GM19468 (cell line): ENCODE results near the gene WDR6.

ENCODE experiments used
- ATAC-seq: cut with Tn5 transposase; IDR thresholded peaks from one replicate; pipeline ENCODE4 v1.9.1; 2021; ENCODE audit warnings: mild to moderate bottlenecking, moderate library complexity, moderate number of reproducible peaks; ENCODE audit not compliant: unreplicated experiment; ENCODE audit errors: extremely low read depth

WDR6 gene

DNA sequence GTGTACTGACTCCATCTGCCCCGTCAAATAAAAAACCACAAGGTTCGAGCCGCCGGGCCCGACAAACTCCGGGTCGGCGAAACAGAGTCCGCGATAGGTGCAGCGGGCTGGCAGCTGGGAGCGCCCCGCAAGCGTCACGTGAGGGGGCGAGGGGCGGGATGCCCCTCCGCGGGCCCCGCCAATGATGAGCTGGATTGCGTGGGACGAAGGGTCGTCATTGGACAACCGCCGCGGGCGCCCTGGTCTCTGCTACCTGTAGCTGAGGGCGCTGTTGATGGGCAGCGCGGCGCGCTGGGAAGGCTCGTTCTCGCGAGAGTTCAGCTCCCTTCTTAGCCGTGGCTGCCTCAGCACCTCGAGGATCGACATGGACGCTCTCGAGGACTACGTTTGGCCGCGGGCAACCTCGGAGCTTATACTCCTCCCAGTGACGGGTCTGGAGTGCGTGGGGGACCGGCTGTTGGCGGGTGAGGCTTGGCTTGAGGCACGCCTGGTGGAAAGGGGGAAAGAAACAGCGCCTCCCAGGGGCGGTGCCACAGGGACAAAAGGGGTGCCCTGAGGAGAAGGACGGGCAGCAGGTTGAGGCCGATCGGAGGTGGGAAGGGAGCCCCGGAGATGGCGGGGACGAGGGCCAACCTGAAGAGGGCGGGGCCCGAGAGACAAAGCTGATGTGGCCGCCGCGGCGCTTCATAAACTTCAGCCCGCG lies at the start of gene WDR6:
Gene WDR6 (plus strand): TSS at position 324 of the 703 bp plus-strand sequence. CDS start 41 bp downstream, at position 365.
- peak; percentile 64 for ATAC-seq

- ATAC-seq: no peak
Measured at GRCh38 chr3:48960841-48961413, 46.3 kb upstream of the WDR6 start.

DNA sequence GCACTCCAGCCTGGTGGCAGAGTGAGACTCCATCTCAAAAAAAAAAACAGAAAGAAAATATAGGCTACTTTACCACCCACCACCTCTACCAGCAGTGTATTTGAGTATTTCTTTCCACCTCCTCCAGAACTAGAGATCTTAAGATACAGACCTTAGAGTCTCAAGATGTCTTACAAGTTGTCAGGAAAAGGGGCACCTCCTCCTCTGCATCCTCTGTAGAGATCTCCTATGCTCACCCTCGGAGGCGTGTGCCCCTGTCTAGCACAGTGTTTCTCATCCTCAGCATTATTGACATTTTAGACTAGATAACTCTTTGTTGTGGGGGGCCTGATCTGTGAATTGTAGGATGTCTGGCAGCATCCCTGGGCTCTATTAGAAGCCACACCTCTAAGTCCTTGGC lies 44.9 kb upstream of the WDR6 start:
- no peak for ATAC-seq

DNA sequence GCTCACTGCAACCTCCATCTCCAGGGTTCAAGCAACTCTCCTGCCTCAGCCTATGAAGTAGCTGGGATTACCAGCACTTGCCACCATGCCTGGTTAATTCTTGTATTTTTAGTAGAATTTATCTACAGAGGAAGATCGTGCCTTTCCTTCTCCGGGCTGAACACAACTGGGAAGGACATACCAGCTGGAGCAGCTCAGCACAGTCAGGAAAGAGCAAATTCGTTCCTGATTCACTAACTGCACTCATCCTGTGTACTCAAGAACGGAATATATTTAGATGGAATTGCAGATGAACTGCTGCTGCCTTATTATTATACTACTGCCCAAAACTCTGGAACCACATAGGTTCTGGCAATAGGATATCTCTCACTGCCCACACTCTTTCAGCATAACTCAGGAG lies 44.3 kb upstream of the WDR6 start:
- ATAC-seq: no peak

- no peak for ATAC-seq
Measured at GRCh38 chr3:48963591-48963990, 43.6 kb upstream of the WDR6 start.

DNA sequence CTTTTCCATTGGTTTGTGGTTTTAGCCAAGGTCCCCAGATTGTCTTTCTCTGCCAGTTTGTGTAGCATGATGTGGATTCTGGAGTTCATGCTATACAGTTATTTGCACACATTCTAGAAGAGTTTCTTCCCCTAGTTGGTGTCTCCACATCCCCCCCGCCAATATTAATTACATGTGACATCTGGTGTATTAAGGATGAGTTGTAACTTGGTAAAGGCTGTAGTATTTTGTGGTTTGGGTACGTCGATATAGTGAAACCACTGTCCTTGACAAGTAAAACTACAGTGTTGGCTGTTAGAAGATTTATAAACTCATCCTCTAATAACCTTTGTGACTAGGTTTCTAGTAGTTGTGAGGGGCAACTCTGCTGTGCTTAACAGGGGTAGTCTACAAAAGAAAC lies 40.8 kb upstream of the WDR6 start:
- ATAC-seq: no peak

DNA sequence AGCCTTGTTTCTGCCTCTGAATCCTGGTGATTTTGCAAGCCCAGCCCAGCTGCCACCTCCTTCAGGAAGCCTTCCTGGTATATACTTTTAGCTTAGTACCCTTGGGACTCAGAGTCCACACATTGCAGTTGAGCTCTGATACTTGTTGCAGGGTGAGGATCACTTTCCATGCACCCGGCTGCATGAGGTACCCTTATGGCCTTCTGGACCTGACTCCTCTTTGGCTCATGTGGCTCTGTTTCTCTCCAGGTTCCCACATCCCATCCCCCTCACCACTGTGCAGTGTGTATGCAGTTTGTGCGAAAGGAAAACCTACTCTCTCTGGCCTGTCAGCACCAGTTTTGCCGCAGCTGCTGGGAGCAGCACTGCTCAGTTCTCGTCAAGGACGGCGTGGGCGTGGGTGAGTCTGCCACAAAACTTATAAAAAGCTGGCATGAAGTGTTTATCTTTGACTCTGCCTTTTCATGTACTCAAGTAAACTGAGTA lies 40.3 kb upstream of the WDR6 start:
- no peak for ATAC-seq

- no peak for ATAC-seq
Measured at GRCh38 chr3:48970586-48970985, 36.6 kb upstream of the WDR6 start.

DNA sequence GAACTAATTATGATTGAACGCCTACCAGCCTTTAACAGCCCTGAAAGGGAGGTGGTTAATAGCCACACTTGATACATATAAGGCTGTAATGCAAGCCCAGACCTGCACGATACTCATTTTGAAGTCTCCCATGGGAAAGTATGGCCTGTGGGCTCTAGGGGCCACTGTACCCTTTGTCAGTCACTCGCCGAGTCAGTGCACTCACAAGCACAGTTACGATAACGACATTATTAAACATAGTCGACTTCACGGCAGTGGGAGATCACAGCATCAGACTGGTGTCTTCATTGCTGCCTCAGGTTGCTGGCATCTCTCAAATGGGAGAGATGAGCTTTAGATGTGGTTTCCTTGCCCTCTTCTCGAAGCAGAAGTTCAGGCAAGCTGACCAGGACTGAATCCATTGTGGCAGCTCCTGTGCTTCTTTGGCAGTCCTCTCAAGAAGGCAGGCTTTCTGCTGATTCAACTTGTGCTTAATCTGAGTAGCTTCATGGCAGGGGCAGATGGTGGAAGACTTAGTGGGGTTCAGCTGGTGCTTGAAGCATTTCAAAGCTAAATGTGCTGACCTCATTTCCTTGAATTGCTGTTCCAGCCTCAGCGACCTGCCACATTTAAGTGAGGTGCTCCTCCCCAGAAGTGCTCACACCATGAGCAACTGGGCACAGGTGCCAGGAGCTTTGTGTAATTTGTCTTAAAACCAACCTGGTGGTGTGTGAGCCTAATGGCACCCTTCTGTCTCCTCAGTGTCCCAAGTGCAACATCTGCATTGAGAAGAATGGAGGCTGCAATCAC lies 32.9 kb upstream of the WDR6 start:
- no peak for ATAC-seq

- no peak for ATAC-seq
Measured at GRCh38 chr3:48979451-48979850, 27.7 kb upstream of the WDR6 start.

- ATAC-seq: no peak
Measured at GRCh38 chr3:48980295-48980694, 26.9 kb upstream of the WDR6 start.

DNA sequence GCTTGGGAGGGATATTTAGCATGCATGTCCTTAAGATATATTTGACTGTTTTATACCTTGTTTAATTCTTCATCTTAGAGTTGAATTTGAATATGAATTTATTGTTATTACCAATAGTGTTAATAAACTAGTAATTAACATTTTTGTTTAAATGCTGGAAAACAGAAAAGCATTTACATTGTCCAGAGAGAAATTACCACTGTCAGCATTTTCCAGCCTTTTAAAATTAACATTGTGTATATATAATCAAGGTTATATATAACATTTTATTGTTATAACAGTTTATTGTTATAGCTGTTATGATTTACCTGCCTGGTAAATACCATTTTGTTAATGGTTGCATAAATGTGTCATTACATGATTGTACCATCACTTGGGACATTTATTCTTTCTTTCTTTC lies 25.2 kb upstream of the WDR6 start:
- ATAC-seq: no peak

GRCh38 chr3:48982686-48983085 lies 24.5 kb upstream of the WDR6 start:
- ATAC-seq: no peak

DNA sequence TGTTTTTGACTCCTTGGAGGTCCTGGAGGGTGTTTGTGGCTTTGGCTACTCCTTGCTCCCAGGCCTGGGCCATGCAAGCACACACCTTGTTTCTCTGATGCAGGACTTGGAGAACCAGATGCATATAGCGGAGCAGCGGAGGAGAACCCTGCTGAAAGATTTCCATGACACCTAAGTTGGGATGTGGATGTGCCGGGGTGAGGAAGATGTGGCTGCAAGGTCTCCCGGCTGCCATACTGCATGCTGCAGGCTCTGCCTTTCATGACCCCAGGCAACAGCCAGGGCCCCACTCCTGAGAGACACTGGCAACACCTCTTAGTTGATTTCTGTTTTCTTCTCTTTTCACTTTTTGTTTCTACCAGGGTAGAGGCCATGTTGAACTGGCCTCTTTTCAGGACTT lies 24.1 kb upstream of the WDR6 start:
- no peak for ATAC-seq

GRCh38 chr3:48984663-48985062 lies 22.5 kb upstream of the WDR6 start:
- ATAC-seq: no peak

DNA sequence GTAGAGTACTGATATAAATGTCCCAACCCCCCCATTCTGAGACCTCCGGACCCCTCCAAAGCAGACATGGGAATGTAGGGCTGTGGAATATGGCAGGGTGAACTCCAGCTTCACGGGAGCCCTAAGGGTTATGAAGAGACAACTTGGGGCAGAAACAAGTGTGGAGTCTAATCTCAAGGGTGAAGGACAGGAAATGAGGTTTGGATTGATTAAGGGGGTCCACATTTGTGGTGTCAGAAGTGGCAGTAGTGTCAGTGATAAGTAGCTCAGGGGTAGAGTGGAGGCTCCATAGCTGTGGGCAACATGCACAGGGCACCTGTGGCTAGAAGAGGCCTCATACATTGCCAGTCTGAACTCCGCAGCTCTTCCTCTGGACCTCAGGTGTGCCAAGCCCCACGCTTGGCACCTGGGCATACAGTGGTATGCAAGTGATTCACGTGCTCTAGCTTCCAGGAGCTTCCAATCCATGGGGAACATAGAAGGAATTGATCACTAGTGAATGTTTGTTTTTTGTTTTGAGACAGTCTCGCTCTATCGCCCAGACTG lies 21.3 kb upstream of the WDR6 start:
- ATAC-seq: no peak

DNA sequence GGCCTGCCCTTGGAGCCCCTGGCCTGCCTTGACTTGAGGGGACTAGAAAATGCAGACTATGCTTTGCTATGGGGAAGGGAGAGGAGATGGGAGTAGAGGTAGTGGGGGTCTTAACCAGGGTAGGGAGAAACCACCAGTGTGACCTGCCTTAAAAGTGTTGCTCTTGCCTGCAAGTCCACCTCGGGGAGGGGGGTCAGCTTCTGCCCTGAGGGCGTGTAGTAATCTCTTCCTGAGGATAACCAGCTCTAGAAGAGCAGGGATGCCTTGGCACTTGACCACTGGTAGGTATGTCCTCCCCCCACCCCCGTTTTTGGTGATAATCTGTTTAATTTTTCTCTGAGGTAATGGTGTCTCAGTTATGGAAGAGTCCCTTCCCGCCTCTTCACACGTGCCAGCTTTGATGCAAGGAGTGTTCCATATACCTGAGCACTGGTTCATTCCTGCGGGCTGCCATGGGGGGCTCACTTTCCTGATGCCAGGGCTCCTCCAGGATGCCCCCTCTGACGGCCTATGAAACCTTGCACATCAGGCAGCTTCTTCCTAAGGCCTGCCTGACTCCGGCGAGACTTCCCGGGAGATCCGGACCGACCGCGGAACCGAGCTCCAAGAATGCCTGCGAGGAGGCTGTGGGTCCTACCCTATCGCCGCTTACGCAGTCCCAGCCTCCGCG lies 17.9 kb upstream of the WDR6 start:
- ATAC-seq: no peak

- ATAC-seq: peak; percentile 15
Measured at GRCh38 chr3:48989796-48990635, 17.2 kb upstream of the WDR6 start, which contains the start of gene P4HTM. Gene P4HTM (plus strand): TSS chr3:48990241. CDS start chr3:48990257, 16 bp downstream.
